Neutrophil (primary cell): ENCODE measurements around the gene CTDNEP1.

Experiments
- H3K27ac ChIP-seq: fragments of 200-600 bp; sonication (generic); 2 replicates; pipeline ENCODE4 v1.5.1; 2016; ENCODE audit warnings: mild to moderate bottlenecking, moderate library complexity
- H3K27me3 ChIP-seq: fragments of 200-600 bp; sonication (generic); 2 replicates; pipeline ENCODE4 v1.6.0; 2016; ENCODE audit warnings: mild to moderate bottlenecking
- H3K36me3 ChIP-seq: fragments of 200-600 bp; sonication (generic); 2 replicates; pipeline ENCODE4 v1.5.1; 2017
- H3K4me1 ChIP-seq, 2 experiments: fragments of 200-600 bp in 1 of 2; sonication (generic) in 1 of 2; 1 replicate in 1 of 2; 2 replicates in 1 of 2; pipeline versions ENCODE4 v1.5.1 to v1.6.1; 2013 to 2016; ENCODE audit warnings: low read depth in 1 of 2, low read length in 1 of 2, mild to moderate bottlenecking in 1 of 2, moderate library complexity in 1 of 2; ENCODE audit not compliant: control insufficient read depth in 1 of 2, insufficient read depth in 1 of 2
- H3K4me3 ChIP-seq, 2 experiments: fragments of 200-600 bp in 1 of 2; sonication (generic) in 1 of 2; 1 replicate in 1 of 2; 2 replicates in 1 of 2; pipeline ENCODE4 v1.5.1; 2013 to 2016; ENCODE audit warnings: low read depth in 1 of 2, low read length in 1 of 2, mild to moderate bottlenecking in 1 of 2, moderate library complexity in 1 of 2
- H3K9me3 ChIP-seq: fragments of 200-600 bp; sonication (generic); 2 replicates; pipeline ENCODE4 v1.5.1; 2016
- CTCF ChIP-seq: fragments of 200-600 bp; sonication (generic); IDR thresholded peaks from 2 replicates; pipeline ENCODE4 v1.5.1; 2016; ENCODE audit warnings: antibody characterized with exemption

CTDNEP1 gene

DNA sequence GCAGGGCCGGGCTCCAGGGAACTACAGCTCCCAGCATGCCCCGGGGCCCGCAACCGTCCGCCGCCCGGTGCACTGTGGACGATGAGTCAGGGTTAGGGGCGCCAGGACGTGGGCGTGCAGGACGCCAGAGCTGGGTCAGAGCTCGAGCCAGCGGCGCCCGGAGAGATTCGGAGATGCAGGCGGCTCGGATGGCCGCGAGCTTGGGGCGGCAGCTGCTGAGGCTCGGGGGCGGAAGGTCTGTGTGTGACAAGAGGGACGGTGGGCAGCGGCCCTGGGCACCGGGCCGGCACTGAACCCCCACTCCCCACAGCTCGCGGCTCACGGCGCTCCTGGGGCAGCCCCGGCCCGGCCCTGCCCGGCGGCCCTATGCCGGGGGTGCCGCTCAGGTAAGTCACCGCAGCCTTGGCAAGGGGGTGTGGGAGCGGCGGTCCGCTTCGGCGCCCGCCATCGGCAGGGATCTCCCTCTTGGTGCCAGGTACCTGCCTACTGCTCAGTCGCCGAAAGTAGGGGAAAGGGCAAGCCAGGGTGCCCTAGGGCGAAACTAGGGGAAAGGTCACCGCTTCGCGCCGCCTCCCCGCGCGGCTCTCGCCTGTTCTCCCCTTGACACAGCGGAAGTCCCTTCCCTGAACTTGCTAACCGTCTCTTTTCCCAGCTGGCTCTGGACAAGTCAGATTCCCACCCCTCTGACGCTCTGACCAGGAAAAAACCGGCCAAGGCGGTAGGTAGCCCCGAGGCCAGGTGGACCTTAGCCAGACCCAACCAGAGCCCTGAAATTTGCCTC is 31.5 kb downstream of the CTDNEP1 start, which contains the start of the genes ACADVL and DLG4:
TSS of gene ACADVL (plus strand) at position 127 of the 781 bp plus-strand sequence. CDS start at position 174, 47 bp downstream.
TSS of gene DLG4 (minus strand) at position 25 of the 781 bp plus-strand sequence.
- Histone ChIP-seq H3K4me1 (peaks cover 33 to 43% of the 10 kb centered on the region in 2 experiments), H3K9me3 (no peaks in the 10 kb centered on the region), H3K27ac (peak within 1 kb of the TSS; percentile 75), H3K4me3 (peak within 1 kb of the TSS; percentile 89 to 90), H3K36me3 (peaks cover 33% of the 10 kb centered on the region), H3K27me3 (peaks cover 12% of the 10 kb centered on the region)
- TF ChIP-seq CTCF = no peak

DNA sequence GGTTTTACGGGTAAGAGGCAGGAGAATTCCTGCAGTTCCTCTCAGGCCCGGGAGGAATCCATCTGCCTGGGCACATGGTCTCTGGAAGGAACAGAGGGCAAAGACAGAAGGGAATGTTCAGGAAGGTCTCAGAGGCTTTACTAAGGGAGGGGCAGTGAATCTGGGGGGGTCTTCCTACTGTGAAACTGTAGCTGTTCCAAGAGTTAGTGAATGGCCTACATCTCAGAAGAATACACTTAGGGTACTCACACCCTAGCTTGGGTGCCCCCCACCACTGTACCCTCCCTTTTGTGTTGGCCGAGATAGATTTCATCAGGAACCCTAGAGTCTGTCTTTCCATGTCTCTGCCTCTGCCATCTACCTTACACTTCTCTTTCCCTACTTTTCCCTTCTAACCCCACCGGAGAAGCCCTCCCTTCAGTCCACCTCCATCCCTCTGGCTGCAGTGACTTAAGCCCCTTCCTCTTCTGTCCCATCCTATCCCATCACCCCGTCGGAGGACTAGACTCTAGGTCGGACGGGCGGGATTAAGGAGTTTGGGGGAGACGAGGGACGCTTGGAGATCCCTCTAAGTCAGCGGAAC is 32.2 kb downstream of the CTDNEP1 start:
- Histone ChIP-seq H3K4me3 (peak overlapping the region; percentile 89 to 90), H3K4me1 (peaks cover 40 to 50% of the 10 kb centered on the region in 2 experiments), H3K36me3 (peaks cover 26% of the 10 kb centered on the region), H3K27ac (peak overlapping the region; percentile 75), H3K9me3 (no peaks in the 10 kb centered on the region), H3K27me3 (peaks cover 12% of the 10 kb centered on the region)
- TF ChIP-seq CTCF = no peak

- Histone ChIP-seq H3K4me3 (no peak overlapping the region), H3K27me3 (peaks cover 12% of the 10 kb centered on the region), H3K36me3 (peaks cover 20% of the 10 kb centered on the region), H3K4me1 (peaks cover 45 to 55% of the 10 kb centered on the region in 2 experiments), H3K9me3 (no peaks in the 10 kb centered on the region), H3K27ac (no peak overlapping the region)
- no peak for TF ChIP-seq CTCF
Observed at GRCh38 chr17:7218758-7219157, 32.8 kb downstream of the CTDNEP1 start.

GRCh38 chr17:7218166-7218565 is 33.4 kb downstream of the CTDNEP1 start:
- peaks cover 48 to 57% of the 10 kb centered on the region in 2 experiments for H3K4me1 ChIP-seq
- H3K36me3 ChIP-seq = peaks cover 14% of the 10 kb centered on the region
- no peak overlapping the region for H3K4me3 ChIP-seq
- TF ChIP-seq CTCF = no peak
- peaks cover 12% of the 10 kb centered on the region for H3K27me3 ChIP-seq
- H3K27ac ChIP-seq = no peak overlapping the region
- no peaks in the 10 kb centered on the region for H3K9me3 ChIP-seq

DNA sequence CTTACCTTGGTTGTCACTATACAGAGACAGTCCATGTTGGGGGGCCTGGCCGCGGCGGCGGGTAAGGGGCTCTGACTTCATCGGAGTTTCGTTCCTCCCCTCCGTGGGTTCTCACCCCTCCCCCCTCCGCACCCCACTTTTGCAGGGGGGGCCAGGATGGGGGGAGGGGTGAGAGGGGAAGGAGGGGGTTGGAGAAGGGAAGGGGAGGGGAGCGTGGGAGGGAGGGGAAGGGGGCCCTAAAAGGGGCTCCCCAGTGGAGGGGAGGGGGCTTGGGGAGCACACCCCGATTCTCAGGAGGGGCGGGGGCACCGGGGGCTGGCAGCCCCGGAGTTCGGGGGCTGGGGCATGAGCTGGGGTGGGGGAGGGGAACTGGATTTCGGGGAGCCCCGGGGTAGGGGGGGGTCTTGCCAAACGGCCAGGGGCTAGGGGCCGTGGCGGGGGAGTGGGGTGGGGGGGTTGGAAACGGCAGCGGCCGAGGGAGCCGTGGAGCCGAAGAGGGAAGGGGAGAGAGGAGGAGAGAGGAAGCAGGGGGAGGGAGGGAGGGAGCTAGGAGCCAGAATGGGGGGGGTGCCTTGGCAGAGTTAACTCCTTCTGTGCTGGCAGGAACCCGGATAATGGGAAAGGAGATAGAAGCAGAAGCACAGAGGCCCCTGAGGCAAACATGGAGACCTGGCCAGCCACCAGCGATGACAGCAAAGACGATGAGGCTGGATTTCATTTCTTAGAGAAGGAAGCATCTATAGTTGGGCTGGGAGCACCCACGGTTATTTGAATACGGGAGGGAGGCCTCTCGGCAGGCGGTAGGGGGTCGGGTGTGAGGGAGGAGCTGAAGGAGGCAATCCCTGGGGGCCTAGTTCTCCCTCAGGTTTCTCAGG is 34.2 kb downstream of the CTDNEP1 start:
- TF ChIP-seq CTCF = no peak
- Histone ChIP-seq H3K27ac (no peak overlapping the region), H3K4me1 (peaks cover 48 to 57% of the 10 kb centered on the region in 2 experiments), H3K9me3 (no peaks in the 10 kb centered on the region), H3K27me3 (peaks cover 12% of the 10 kb centered on the region), H3K4me3 (no peak overlapping the region), H3K36me3 (peaks cover 6% of the 10 kb centered on the region)
